HG03432 (cell line): ENCODE data around the gene APBA2.

Source experiments
- ATAC-seq: cut with Tn5 transposase; IDR thresholded peaks from one replicate; pipeline ENCODE4 v1.9.1; 2021; ENCODE audit warnings: mild to moderate bottlenecking, moderate library complexity; ENCODE audit not compliant: unreplicated experiment

The APBA2 gene

GRCh38 chr15:29128671-29129070 lies 242.9 kb downstream of the APBA2 start:
- no peak for ATAC-seq

- ATAC-seq: no peak
Observed at GRCh38 chr15:29129221-29129620, 243.4 kb downstream of the APBA2 start.

- no peak for ATAC-seq
Observed at GRCh38 chr15:29129926-29130325, 244.2 kb downstream of the APBA2 start.

- ATAC-seq: no peak
Observed at GRCh38 chr15:29130476-29130875, 244.7 kb downstream of the APBA2 start.

GRCh38 chr15:29130951-29131839 lies 245.4 kb downstream of the APBA2 start:
- no peak for ATAC-seq

GRCh38 chr15:29131840-29132420 lies 246.2 kb downstream of the APBA2 start:
- no peak for ATAC-seq

GRCh38 chr15:29132735-29133181 lies 247.0 kb downstream of the APBA2 start:
- ATAC-seq: no peak

- ATAC-seq: no peak
Observed at GRCh38 chr15:29133321-29133720, 247.5 kb downstream of the APBA2 start.

GRCh38 chr15:29133791-29134190 lies 248.0 kb downstream of the APBA2 start:
- ATAC-seq: no peak

GRCh38 chr15:29134239-29134638 lies 248.5 kb downstream of the APBA2 start:
- no peak for ATAC-seq

GRCh38 chr15:29134641-29135308 lies 249.0 kb downstream of the APBA2 start:
- ATAC-seq: no peak

GRCh38 chr15:29135309-29135657 lies 249.5 kb downstream of the APBA2 start:
- no peak for ATAC-seq

GRCh38 chr15:29135702-29136646 lies 250.2 kb downstream of the APBA2 start:
- no peak for ATAC-seq

- no peak for ATAC-seq
Observed at GRCh38 chr15:29138260-29138659, 252.5 kb downstream of the APBA2 start.

- ATAC-seq: no peak
Observed at GRCh38 chr15:29139072-29139471, 253.3 kb downstream of the APBA2 start.

- peak; percentile 76 for ATAC-seq
Observed at GRCh38 chr15:29139540-29140459, 254.0 kb downstream of the APBA2 start.

- ATAC-seq: no peak
Observed at GRCh38 chr15:29140475-29141307, 254.9 kb downstream of the APBA2 start.

- ATAC-seq: no peak
Observed at GRCh38 chr15:29141308-29142128, 255.7 kb downstream of the APBA2 start.
